ENCODE measurements around the gene CST11.

DNA sequence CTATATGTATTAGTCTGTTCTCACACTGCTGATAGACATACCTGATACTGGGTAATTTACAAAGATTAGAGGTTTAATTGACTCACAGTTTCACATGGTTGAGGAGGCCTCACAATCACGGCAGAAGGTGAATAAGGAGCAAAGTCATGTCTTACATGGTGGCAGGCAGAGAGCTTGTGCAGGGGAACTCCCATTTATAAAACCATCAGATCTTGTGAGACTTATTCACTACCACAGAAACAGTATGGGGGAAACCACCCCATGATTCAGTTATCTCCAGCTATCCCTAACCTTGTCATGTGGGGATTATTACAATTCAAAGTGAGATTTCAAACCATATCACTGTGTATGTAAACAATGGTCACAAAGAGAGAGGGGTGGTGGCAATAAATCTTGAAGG is 44.9 kb upstream of the CST11 start:
- TF ChIP-seq, protein P1, sequence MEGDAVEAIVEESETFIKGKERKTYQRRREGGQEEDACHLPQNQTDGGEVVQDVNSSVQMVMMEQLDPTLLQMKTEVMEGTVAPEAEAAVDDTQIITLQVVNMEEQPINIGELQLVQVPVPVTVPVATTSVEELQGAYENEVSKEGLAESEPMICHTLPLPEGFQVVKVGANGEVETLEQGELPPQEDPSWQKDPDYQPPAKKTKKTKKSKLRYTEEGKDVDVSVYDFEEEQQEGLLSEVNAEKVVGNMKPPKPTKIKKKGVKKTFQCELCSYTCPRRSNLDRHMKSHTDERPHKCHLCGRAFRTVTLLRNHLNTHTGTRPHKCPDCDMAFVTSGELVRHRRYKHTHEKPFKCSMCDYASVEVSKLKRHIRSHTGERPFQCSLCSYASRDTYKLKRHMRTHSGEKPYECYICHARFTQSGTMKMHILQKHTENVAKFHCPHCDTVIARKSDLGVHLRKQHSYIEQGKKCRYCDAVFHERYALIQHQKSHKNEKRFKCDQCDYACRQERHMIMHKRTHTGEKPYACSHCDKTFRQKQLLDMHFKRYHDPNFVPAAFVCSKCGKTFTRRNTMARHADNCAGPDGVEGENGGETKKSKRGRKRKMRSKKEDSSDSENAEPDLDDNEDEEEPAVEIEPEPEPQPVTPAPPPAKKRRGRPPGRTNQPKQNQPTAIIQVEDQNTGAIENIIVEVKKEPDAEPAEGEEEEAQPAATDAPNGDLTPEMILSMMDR (conservative IDR thresholded peaks at IDR 0.05; ENCODE audit: low read length) = no peak
- TF ChIP-seq EZH2phosphoT487 (IDR thresholded peaks at IDR 0.05; ENCODE audit: borderline replicate concordance) = no peak
